Type B pancreatic cell (in vitro differentiated cells): Measurements from ENCODE around the gene STX17. TPM values are rescaled to one million over a fixed set of nuclear protein-coding genes. Genes with fewer than 3 reads are reported as not detected.
"Not testable (repeated sequence)": the region's sequence is repeated elsewhere in the genome, so short reads cannot be mapped to it uniquely, and the experiment has no call there.

Experiments
- DNase-seq: peaks from one replicate; pipeline ENCODE4 v3.0.0; 2021; ENCODE audit warnings: mixed read lengths; ENCODE audit not compliant: unreplicated experiment; ENCODE audit errors: extremely low spot score
- H3K27ac Mint-ChIP-seq: 2 replicates; pipeline ENCODE4 v1.8.0; 2021; ENCODE audit warnings: mild to moderate bottlenecking, mixed read lengths
- H3K27me3 Mint-ChIP-seq: 2 replicates; pipeline ENCODE4 v1.8.0; 2021; ENCODE audit warnings: mixed read lengths
- H3K36me3 Mint-ChIP-seq: 2 replicates; pipeline ENCODE4 v1.8.0; 2021; ENCODE audit warnings: mixed read lengths
- H3K4me1 Mint-ChIP-seq: one replicate; pipeline ENCODE4 v1.8.0; 2021; ENCODE audit warnings: mixed read lengths; ENCODE audit not compliant: unreplicated experiment
- H3K4me3 Mint-ChIP-seq: 2 replicates; pipeline ENCODE4 v1.8.0; 2021; ENCODE audit warnings: mild to moderate bottlenecking, mixed read lengths
- H3K9me3 Mint-ChIP-seq: 2 replicates; pipeline ENCODE4 v1.8.0; 2021; ENCODE audit warnings: mixed read lengths
- total RNA-seq: library from RNA; stranded (reverse); gene quantifications from 2 replicates; pipeline ENCODE4 v1.2.1, GENCODE V29; 2021; ENCODE audit warnings: low replicate concordance
- TF ChIP-seq, protein P1 (sequence below): fragments of 200-600 bp; sonication (generic); conservative IDR thresholded peaks from 2 replicates; pipeline ENCODE4 v1.5.0; 2021; ENCODE audit warnings: antibody characterized with exemption, mild to moderate bottlenecking

Gene STX17
- total RNA-seq, 1 donor from 2014 or later, result 44.5 TPM

DNA sequence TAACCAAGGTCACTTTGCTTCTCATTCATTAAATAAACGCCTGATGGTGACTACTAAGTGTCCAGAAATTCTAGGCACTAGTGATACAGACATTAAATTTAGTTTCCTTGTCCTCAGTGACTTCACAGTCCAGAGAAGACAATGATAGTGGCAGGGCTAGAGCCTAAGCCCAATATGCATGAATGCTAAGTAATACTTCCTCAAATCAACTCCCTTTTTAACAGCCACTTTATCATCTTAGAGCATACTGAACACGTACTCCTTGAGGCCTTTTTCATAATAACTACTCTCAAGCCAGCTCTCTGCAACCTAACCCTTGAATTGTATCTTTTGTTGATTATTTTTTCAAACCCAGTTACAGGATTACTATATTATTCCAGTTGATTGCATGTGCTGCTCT lies 74.1 kb downstream of the STX17 start:
- TF ChIP-seq, protein P1, sequence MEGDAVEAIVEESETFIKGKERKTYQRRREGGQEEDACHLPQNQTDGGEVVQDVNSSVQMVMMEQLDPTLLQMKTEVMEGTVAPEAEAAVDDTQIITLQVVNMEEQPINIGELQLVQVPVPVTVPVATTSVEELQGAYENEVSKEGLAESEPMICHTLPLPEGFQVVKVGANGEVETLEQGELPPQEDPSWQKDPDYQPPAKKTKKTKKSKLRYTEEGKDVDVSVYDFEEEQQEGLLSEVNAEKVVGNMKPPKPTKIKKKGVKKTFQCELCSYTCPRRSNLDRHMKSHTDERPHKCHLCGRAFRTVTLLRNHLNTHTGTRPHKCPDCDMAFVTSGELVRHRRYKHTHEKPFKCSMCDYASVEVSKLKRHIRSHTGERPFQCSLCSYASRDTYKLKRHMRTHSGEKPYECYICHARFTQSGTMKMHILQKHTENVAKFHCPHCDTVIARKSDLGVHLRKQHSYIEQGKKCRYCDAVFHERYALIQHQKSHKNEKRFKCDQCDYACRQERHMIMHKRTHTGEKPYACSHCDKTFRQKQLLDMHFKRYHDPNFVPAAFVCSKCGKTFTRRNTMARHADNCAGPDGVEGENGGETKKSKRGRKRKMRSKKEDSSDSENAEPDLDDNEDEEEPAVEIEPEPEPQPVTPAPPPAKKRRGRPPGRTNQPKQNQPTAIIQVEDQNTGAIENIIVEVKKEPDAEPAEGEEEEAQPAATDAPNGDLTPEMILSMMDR, result no peak
- no peak for DNase-seq
- no peak overlapping the region for H3K27ac Mint-ChIP-seq
- no peaks in the 10 kb centered on the region for H3K9me3 Mint-ChIP-seq
- peaks cover 4% of the 10 kb centered on the region for H3K4me1 Mint-ChIP-seq
- peaks cover 11% of the 10 kb centered on the region for H3K36me3 Mint-ChIP-seq
- H3K27me3 Mint-ChIP-seq, result no peaks in the 10 kb centered on the region
- H3K4me3 Mint-ChIP-seq, result no peak overlapping the region

DNA sequence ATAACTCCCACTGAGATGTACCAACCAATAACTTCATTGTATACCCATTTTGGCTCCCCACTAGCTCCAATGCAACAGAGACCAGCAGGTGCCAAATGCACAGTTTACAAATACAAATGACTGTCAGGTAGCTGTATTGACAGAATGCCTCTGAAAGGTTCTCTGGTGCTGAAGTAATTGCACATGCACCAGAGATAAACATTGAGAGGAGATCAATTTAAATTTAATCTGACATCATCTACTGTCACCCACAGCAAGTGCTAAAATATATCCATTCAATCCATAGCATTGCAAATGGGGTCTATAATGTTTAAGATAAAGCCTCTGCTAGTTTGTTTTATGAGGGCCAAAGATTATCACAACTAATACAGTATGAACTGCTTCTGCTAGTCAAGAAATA lies 80.2 kb downstream of the STX17 start:
- TF ChIP-seq, protein P1, result no peak
- H3K27me3 Mint-ChIP-seq, result no peaks in the 10 kb centered on the region
- H3K4me1 Mint-ChIP-seq, result no peaks in the 10 kb centered on the region
- no peak overlapping the region for H3K27ac Mint-ChIP-seq
- H3K36me3 Mint-ChIP-seq, result peaks cover 44% of the 10 kb centered on the region
- H3K9me3 Mint-ChIP-seq, result peaks cover 10% of the 10 kb centered on the region
- no peak for DNase-seq
- H3K4me3 Mint-ChIP-seq, result no peak overlapping the region

DNA sequence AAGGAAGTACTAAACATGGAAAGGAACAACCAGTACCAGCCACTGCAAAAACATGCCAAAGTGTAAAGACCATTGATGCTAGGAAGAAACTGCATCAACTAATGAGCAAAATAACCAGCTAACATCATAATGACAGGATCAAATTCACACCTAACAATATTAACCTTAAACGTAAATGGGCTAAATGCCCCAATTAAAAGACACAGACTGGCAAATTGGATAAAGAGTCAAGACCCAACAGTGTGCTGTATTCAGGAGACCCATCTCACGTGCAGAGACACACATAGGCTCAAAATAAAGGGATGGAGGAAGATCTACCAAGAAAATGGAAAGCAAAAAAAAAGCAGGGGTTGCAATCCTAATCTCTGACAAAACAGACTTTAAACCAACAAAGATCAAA lies 84.1 kb downstream of the STX17 start:
- H3K9me3 Mint-ChIP-seq, result peaks cover 10% of the 10 kb centered on the region
- peaks cover 55% of the 10 kb centered on the region for H3K36me3 Mint-ChIP-seq

DNA sequence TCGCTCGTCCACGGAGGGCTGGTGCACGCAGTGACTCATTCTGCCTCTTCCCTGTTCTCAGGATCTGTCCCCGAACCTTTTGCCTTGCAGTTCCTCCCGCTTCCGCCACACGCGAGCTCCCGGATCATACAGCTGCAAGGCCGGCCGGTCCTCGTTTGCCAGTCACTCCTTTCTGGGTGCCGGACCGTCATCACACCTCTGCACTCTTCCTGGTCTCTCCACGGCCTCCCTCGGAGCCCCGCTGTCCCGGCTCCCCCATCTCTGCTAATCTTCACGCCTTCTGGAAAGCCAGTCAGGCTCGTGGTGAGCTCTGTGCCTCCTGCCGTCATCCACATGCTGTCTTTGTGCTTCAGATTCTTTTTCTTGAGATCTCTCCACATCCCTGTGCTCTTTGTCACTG lies 91.8 kb downstream of the STX17 start:
- DNase-seq, result no peak
- peaks cover 59% of the 10 kb centered on the region for H3K36me3 Mint-ChIP-seq
- TF ChIP-seq, protein P1, result no peak
- H3K27ac Mint-ChIP-seq, result no peak overlapping the region
- no peaks in the 10 kb centered on the region for H3K27me3 Mint-ChIP-seq
- H3K4me1 Mint-ChIP-seq, result no peaks in the 10 kb centered on the region
- H3K4me3 Mint-ChIP-seq, result no peak overlapping the region
- H3K9me3 Mint-ChIP-seq, result no peaks in the 10 kb centered on the region

More for the DNA sequence above, 84.1 kb downstream of the STX17 start:
- H3K4me3 Mint-ChIP-seq, H3K27ac Mint-ChIP-seq, H3K27me3 Mint-ChIP-seq, DNase-seq, H3K4me1 Mint-ChIP-seq: not testable (repeated sequence)

DNA sequence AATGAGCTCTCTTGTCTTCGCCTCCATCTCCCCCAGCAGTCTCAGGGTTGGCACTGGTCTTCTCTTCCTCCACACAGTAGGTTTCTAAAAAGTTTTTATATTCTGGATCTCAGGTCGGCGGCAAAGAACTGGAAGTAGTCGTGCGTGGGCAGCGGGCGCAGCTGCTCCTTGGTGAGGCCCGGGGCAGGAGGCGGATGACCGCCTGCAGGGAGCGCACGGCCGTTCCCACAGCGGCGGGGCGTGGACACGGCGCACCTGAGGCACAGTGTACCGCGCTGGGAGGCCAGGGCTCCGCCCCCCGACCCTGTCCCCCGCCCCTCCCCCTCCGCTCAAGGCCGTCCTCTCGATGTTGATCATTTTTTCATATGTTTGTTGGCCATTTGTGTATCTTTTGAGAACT lies 92.4 kb downstream of the STX17 start:
- no peaks in the 10 kb centered on the region for H3K9me3 Mint-ChIP-seq
- TF ChIP-seq, protein P1, result no peak
- no peaks in the 10 kb centered on the region for H3K4me1 Mint-ChIP-seq
- no peak overlapping the region for H3K4me3 Mint-ChIP-seq
- no peaks in the 10 kb centered on the region for H3K27me3 Mint-ChIP-seq
- no peak for DNase-seq
- H3K27ac Mint-ChIP-seq, result no peak overlapping the region
- peaks cover 61% of the 10 kb centered on the region for H3K36me3 Mint-ChIP-seq

DNA sequence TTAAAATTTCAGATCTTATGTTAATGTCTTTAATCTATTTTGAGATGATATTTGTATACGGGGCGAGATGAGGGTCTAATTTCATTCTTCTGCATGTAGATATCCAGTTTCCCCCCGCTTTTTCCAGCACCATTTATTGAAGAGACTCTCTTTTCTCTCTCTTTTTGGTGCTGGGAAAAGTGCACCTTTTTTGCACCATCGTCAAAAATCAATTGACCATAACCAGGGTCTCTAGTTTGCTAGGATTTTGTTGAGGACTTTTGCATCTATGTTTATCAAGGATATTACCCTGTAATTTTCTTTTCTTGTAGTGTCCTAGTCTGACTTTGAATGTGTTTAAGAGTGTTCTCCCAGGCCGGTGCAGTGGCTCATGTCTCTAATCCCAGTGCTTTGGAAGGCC lies 93.3 kb downstream of the STX17 start:
- Mint-ChIP-seq H3K4me1 (no peaks in the 10 kb centered on the region), H3K36me3 (peaks cover 58% of the 10 kb centered on the region), H3K9me3 (peaks cover 3% of the 10 kb centered on the region), H3K27ac (no peak overlapping the region), H3K4me3 (no peak overlapping the region), H3K27me3 (no peaks in the 10 kb centered on the region)
- TF ChIP-seq, protein P1, result no peak
- no peak for DNase-seq
